Neural cell (in vitro differentiated cells): ENCODE data around the gene SOX13. TPM values are rescaled to one million over a fixed set of nuclear protein-coding genes. Genes with fewer than 3 reads are reported as not detected.

Experiments
- H2AFZ ChIP-seq: fragments of 200-600, 300-800 bp; sonication (generic), shearing (Covaris generic); 2 replicates; pipeline ENCODE4 v1.6.0; 2014; ENCODE audit warnings: low read depth, mild to moderate bottlenecking, antibody characterized with exemption, low read length, moderate library complexity
- H3F3A ChIP-seq: fragments of 200-600 bp; shearing (Covaris generic); 2 replicates; pipeline ENCODE4 v1.6.1; 2016; ENCODE audit warnings: mild to moderate bottlenecking, moderate library complexity, mixed read lengths, antibody characterized with exemption, low read length; ENCODE audit not compliant: insufficient read depth, poor library complexity, severe bottlenecking
- H3K27ac ChIP-seq: fragments of 200-600, 300-800 bp; sonication (generic), shearing (Covaris generic); 2 replicates; pipeline ENCODE4 v1.5.1; 2014; ENCODE audit warnings: mild to moderate bottlenecking, low read length, moderate library complexity
- H3K27me3 ChIP-seq: fragments of 300-800, 200-600 bp; sonication (generic), shearing (Covaris generic); 2 replicates; pipeline ENCODE4 v1.6.0; 2014; ENCODE audit warnings: mild to moderate bottlenecking, low read depth, low read length, moderate library complexity; ENCODE audit not compliant: insufficient read depth
- H3K36me3 ChIP-seq: fragments of 300-800, 200-600 bp; sonication (generic), shearing (Covaris generic); 2 replicates; pipeline ENCODE4 v1.5.1; 2014; ENCODE audit warnings: mild to moderate bottlenecking, antibody characterized with exemption, low read length, moderate library complexity; ENCODE audit not compliant: insufficient read depth
- H3K4me2 ChIP-seq: fragments of 300-800, 200-600 bp; sonication (generic), shearing (Covaris generic); 2 replicates; pipeline ENCODE4 v1.6.0; 2014; ENCODE audit warnings: mild to moderate bottlenecking, low read length
- H3K4me3 ChIP-seq: fragments of 300-800, 200-600 bp; sonication (generic), shearing (Covaris generic); 2 replicates; pipeline ENCODE4 v1.5.1; 2014; ENCODE audit warnings: mild to moderate bottlenecking, low read length, moderate library complexity
- H3K79me2 ChIP-seq: fragments of 200-600 bp; shearing (Covaris generic); replicated peaks from 2 replicates; pipeline ENCODE4 v1.6.0; 2014; ENCODE audit warnings: mild to moderate bottlenecking, low read length, moderate library complexity; ENCODE audit not compliant: insufficient read depth
- H3K9ac ChIP-seq: fragments of 300-800, 200-600 bp; sonication (generic), shearing (Covaris generic); 2 replicates; pipeline ENCODE4 v1.6.1; 2016; ENCODE audit warnings: mild to moderate bottlenecking, low read length, mixed read lengths
- H3K9me2 ChIP-seq: fragments of 200-600 bp; shearing (Covaris generic); 2 replicates; pipeline ENCODE4 v1.6.1; 2016; ENCODE audit warnings: mild to moderate bottlenecking, low read length, mixed read lengths; ENCODE audit not compliant: insufficient read depth
- H3K9me3 ChIP-seq: fragments of 200-600, 300-800 bp; sonication (generic), shearing (Covaris generic); 2 replicates; pipeline ENCODE4 v1.6.1; 2016; ENCODE audit warnings: mild to moderate bottlenecking, mixed run types, low read length, moderate library complexity, mixed read lengths
- H4K20me1 ChIP-seq: fragments of 200-600 bp; shearing (Covaris generic); 2 replicates; pipeline ENCODE4 v1.6.1; 2016; ENCODE audit warnings: mild to moderate bottlenecking, mixed run types; ENCODE audit not compliant: insufficient read depth
- EP300 ChIP-seq: fragments of 450-650 bp; conservative IDR thresholded peaks from 2 replicates; pipeline ENCODE4 v1.6.1; 2014; ENCODE audit warnings: antibody characterized with exemption, mild to moderate bottlenecking, moderate library complexity; ENCODE audit not compliant: poor library complexity, severe bottlenecking
- EZH2 ChIP-seq: fragments of 200-600, 300-800 bp; shearing (Covaris generic), sonication (generic); IDR thresholded peaks from 2 replicates; pipeline ENCODE4 v1.6.1; 2014; ENCODE audit warnings: antibody characterized with exemption, low read length, borderline replicate concordance, mild to moderate bottlenecking; ENCODE audit not compliant: insufficient read depth, poor library complexity, severe bottlenecking
- MXI1 ChIP-seq: fragments of 450-650 bp; conservative IDR thresholded peaks from 2 replicates; pipeline ENCODE4 v1.6.1; 2014; ENCODE audit warnings: antibody characterized with exemption, mild to moderate bottlenecking; ENCODE audit not compliant: poor library complexity, severe bottlenecking
- POLR2AphosphoS5 ChIP-seq: IDR thresholded peaks from 2 replicates; pipeline ENCODE4 v1.6.1; 2012
- RAD21 ChIP-seq: fragments of 450-650 bp; conservative IDR thresholded peaks from 2 replicates; pipeline ENCODE4 v1.6.1; 2014; ENCODE audit warnings: antibody characterized with exemption, mild to moderate bottlenecking, moderate library complexity
- REST ChIP-seq: IDR thresholded peaks from 2 replicates; pipeline ENCODE4 v1.6.1; 2012; ENCODE audit warnings: borderline replicate concordance
- SMC3 ChIP-seq: fragments of 450-650 bp; conservative IDR thresholded peaks from 2 replicates; pipeline ENCODE4 v1.6.1; 2014; ENCODE audit warnings: antibody characterized with exemption, mild to moderate bottlenecking, moderate library complexity; ENCODE audit not compliant: poor library complexity
- TAF1 ChIP-seq: IDR thresholded peaks from 2 replicates; pipeline ENCODE4 v1.6.1; 2012; ENCODE audit warnings: low read depth
- polyA minus RNA-seq: library from RNA; depleted of rRNA, polyadenylated mRNA; stranded (reverse); fragments of >200 nt; gene quantifications from 2 replicates; pipeline ENCODE4 v1.2.3, GENCODE V29; 2014
- polyA plus RNA-seq: library from polyadenylated mRNA; depleted of rRNA; stranded (reverse); fragments of >200 nt; gene quantifications from 2 replicates; pipeline ENCODE4 v1.2.3, GENCODE V29; 2014
- TF ChIP-seq, protein P1 (sequence below): fragments of 450-650 bp; IDR thresholded peaks from 2 replicates; pipeline ENCODE4 v1.5.1; 2014; ENCODE audit warnings: antibody characterized with exemption, mild to moderate bottlenecking, moderate library complexity; ENCODE audit not compliant: poor library complexity, severe bottlenecking

The SOX13 gene
- polyA plus RNA-seq (1.7 TPM in 2 replicates), polyA minus RNA-seq (0.93 and 1.9 TPM in 2 replicates)

- H3K79me2 ChIP-seq, result no peaks in the 10 kb centered on the region
- no peaks in the 10 kb centered on the region for H3F3A ChIP-seq
- peak within 1 kb of the TSS; percentile 85 for H3K4me2 ChIP-seq
- no peaks in the 10 kb centered on the region for H3K9me3 ChIP-seq
- peak within 1 kb of the TSS; percentile 59 for H3K9ac ChIP-seq
- TF ChIP-seq TAF1 (no peak), EZH2 (no peak), SMC3 (no peak), POLR2AphosphoS5 (no peak), RAD21 (peak; percentile 12)
- TF ChIP-seq, protein P1, sequence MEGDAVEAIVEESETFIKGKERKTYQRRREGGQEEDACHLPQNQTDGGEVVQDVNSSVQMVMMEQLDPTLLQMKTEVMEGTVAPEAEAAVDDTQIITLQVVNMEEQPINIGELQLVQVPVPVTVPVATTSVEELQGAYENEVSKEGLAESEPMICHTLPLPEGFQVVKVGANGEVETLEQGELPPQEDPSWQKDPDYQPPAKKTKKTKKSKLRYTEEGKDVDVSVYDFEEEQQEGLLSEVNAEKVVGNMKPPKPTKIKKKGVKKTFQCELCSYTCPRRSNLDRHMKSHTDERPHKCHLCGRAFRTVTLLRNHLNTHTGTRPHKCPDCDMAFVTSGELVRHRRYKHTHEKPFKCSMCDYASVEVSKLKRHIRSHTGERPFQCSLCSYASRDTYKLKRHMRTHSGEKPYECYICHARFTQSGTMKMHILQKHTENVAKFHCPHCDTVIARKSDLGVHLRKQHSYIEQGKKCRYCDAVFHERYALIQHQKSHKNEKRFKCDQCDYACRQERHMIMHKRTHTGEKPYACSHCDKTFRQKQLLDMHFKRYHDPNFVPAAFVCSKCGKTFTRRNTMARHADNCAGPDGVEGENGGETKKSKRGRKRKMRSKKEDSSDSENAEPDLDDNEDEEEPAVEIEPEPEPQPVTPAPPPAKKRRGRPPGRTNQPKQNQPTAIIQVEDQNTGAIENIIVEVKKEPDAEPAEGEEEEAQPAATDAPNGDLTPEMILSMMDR, result no peak
- peaks cover 53% of the 10 kb centered on the region for H3K27me3 ChIP-seq
- H3K4me3 ChIP-seq, result peak within 1 kb of the TSS; percentile 89
- peak within 1 kb of the TSS; percentile 56 for H2AFZ ChIP-seq
- no peaks in the 10 kb centered on the region for H4K20me1 ChIP-seq
- H3K27ac ChIP-seq, result no peak within 1 kb of the TSS
- no peaks in the 10 kb centered on the region for H3K36me3 ChIP-seq
- H3K9me2 ChIP-seq, result no peaks in the 10 kb centered on the region
These were observed at the start of gene SOX13 for GRCh38 chr1:204072931-204073836. TSS of gene SOX13 (plus strand) at chr1:204073115. CDS start at chr1:204112916, 39,801 bp downstream.

- Histone ChIP-seq H3K9me3 (no peaks in the 10 kb centered on the region), H3K4me2 (no peak overlapping the region), H3K27me3 (no peaks in the 10 kb centered on the region), H3K79me2 (no peaks in the 10 kb centered on the region), H2AFZ (no peak overlapping the region), H3F3A (no peaks in the 10 kb centered on the region), H3K36me3 (no peaks in the 10 kb centered on the region), H3K9me2 (no peaks in the 10 kb centered on the region), H4K20me1 (no peaks in the 10 kb centered on the region), H3K9ac (no peak overlapping the region), H3K27ac (no peak overlapping the region), H3K4me3 (no peak overlapping the region)
- TF ChIP-seq, protein P1, result no peak
- no peak for TF ChIP-seq REST
- no peak for TF ChIP-seq MXI1
- TF ChIP-seq EP300, result no peak
- TF ChIP-seq RAD21, result no peak
- TF ChIP-seq TAF1, result no peak
- TF ChIP-seq POLR2AphosphoS5, result no peak
- TF ChIP-seq SMC3, result no peak
- no peak for TF ChIP-seq EZH2
These were observed 46.8 kb upstream of the SOX13 start for GRCh38 chr1:204025917-204026707.
